ENCODE results near the gene IL20RB. TPM values are rescaled to one million over a fixed set of nuclear protein-coding genes. Genes with fewer than 3 reads are reported as not detected.

Gene IL20RB
- total and polyA plus RNA-seq, 2 donors (not counting 3 experiments of a cell fraction or from before 2014, with no cell fraction given): 0.79 to 1.6 TPM

DNA sequence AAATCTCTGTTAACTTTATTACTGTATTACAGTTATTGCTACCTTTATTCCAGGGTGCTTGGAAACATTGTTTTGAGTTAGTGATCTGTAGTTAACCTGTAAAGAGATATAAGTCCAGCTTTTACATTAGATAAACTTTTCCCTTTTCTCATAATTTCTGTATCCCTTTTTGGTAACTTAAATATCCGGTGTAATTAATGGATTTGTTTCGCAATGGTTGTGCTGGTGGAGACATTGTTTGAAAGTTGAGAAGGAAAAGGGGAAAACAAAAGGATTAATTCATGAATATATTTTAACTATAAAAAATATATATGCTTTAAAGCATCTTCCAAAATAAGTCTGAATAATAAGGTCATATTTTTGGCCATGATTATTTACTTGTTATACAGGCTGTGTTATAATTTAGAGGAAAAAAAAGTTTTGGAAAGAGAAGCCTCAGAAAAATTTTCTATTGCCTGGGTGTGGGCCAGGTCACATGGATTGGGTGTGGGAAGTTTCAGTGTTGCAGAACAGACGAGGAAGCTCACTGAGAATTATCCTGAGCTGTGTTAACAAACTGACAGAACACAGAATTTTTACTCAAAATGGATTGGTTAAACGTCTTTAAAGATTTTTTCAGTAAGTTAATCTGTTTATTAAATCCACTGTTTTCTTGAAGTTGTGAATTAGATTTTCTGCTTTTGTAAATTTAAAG, 27.7 kb upstream of the IL20RB start:
- H4K20me1 ChIP-seq (replicated peaks; ENCODE audit: control insufficient read depth, extremely low read depth, insufficient read depth, low read length): no peaks in the 10 kb centered on the region
- H3K36me3 ChIP-seq (ENCODE audit: control insufficient read depth in 2 of 2, extremely low read depth in 1 of 2, insufficient read depth in 2 of 2, low read length in 2 of 2): peaks cover 2% of the 10 kb centered on the region in 2 experiments
- intact Hi-C loops (cut with micrococcal nuclease): no loop called here
- dilution Hi-C loops (cut with MboI; ENCODE audit: extremely low pct_ligation_motif_present, low sequenced_read_pairs): no loop called here
- H3K4me3 ChIP-seq (replicated peaks in 1 of 3; ENCODE audit: insufficient read depth in 1 of 3, low read depth in 1 of 3, low read length in 3 of 3): no peak overlapping the region
- FAIRE-seq (no peak), DNase-seq (ENCODE audit: low read depth, low spot score) (no peak)
- no peak overlapping the region for H3K4me2 ChIP-seq (ENCODE audit: insufficient read depth, low read length)
- POLR2A ChIA-PET: no interaction called here
- CTCF ChIA-PET: no interaction called here
- H3K27me3 ChIP-seq (ENCODE audit: control insufficient read depth in 2 of 2, insufficient read depth in 2 of 2, low read length in 2 of 2): no peaks in the 10 kb centered on the region
- H2AFZ ChIP-seq (ENCODE audit: low read depth, low read length): no peak overlapping the region
- no peak overlapping the region for H3K9ac ChIP-seq (replicated peaks; ENCODE audit: extremely low read depth, insufficient read depth, low read length)
- peaks cover 2% of the 10 kb centered on the region for H3K4me1 ChIP-seq (ENCODE audit: control insufficient read depth, extremely low read depth, insufficient read depth, low read length)
- TF ChIP-seq MAX (IDR thresholded peaks at IDR 0.05; ENCODE audit: insufficient read depth, insufficient read length) (no peak), EZH2 (IDR thresholded peaks at IDR 0.05; ENCODE audit: borderline replicate concordance, low read depth, low read length, severe bottlenecking) (no peak), JUN (IDR thresholded peaks at IDR 0.05; ENCODE audit: borderline replicate concordance, insufficient read depth, insufficient read length, low read depth) (no peak)
- TF ChIP-seq, protein P1, sequence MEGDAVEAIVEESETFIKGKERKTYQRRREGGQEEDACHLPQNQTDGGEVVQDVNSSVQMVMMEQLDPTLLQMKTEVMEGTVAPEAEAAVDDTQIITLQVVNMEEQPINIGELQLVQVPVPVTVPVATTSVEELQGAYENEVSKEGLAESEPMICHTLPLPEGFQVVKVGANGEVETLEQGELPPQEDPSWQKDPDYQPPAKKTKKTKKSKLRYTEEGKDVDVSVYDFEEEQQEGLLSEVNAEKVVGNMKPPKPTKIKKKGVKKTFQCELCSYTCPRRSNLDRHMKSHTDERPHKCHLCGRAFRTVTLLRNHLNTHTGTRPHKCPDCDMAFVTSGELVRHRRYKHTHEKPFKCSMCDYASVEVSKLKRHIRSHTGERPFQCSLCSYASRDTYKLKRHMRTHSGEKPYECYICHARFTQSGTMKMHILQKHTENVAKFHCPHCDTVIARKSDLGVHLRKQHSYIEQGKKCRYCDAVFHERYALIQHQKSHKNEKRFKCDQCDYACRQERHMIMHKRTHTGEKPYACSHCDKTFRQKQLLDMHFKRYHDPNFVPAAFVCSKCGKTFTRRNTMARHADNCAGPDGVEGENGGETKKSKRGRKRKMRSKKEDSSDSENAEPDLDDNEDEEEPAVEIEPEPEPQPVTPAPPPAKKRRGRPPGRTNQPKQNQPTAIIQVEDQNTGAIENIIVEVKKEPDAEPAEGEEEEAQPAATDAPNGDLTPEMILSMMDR (IDR thresholded peaks at IDR 0.05; ENCODE audit: extremely low read depth in 1 of 2, insufficient read depth in 1 of 2, low read depth in 1 of 2, low read length in 2 of 2): no peak
- H3K9me3 ChIP-seq (replicated peaks; ENCODE audit: control insufficient read depth, insufficient read depth, low read length): no peaks in the 10 kb centered on the region
- no TSS peak for BruUV-seq (replicated peaks)
- H3K9me1 ChIP-seq (replicated peaks; ENCODE audit: control insufficient read depth, extremely low read depth, insufficient read depth, low read length): no peaks in the 10 kb centered on the region
- H3K79me2 ChIP-seq (ENCODE audit: control insufficient read depth, insufficient read depth, low read length): peaks cover 38% of the 10 kb centered on the region
- H3K27ac ChIP-seq (ENCODE audit: insufficient read depth, low read depth, low read length): no peak overlapping the region

DNA sequence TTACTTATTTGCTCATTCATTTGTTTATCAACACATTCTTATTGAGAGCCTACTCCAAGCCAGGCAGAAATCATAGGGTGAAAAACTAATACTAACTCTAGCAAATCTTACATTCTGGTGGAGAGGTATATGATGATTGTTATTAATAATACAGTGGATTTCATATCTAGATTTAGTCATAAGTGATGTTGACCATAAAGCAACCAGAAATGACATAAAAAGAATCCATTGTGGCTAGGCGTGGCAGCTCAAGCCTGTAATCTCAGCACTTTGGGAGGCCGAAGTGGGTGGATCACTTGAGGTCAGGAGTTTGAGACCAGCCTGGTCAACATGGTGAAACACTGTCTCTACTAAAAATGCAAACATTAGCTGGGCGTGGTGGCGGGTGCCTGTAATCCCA, 26.2 kb upstream of the IL20RB start:
- Histone ChIP-seq H3K9me1 (replicated peaks; ENCODE audit: control insufficient read depth, extremely low read depth, insufficient read depth, low read length) (no peaks in the 10 kb centered on the region), H3K4me2 (ENCODE audit: insufficient read depth, low read length) (no peak overlapping the region), H3K27ac (ENCODE audit: insufficient read depth, low read depth, low read length) (no peak overlapping the region), H3K36me3 (ENCODE audit: control insufficient read depth in 2 of 2, extremely low read depth in 1 of 2, insufficient read depth in 2 of 2, low read length in 2 of 2) (peaks cover 2% of the 10 kb centered on the region in 2 experiments), H4K20me1 (replicated peaks; ENCODE audit: control insufficient read depth, extremely low read depth, insufficient read depth, low read length) (no peaks in the 10 kb centered on the region), H3K9ac (replicated peaks; ENCODE audit: extremely low read depth, insufficient read depth, low read length) (no peak overlapping the region), H3K4me1 (ENCODE audit: control insufficient read depth, extremely low read depth, insufficient read depth, low read length) (peaks cover 2% of the 10 kb centered on the region), H3K4me3 (replicated peaks in 1 of 3; ENCODE audit: insufficient read depth in 1 of 3, low read depth in 1 of 3, low read length in 3 of 3) (no peak overlapping the region), H2AFZ (ENCODE audit: low read depth, low read length) (no peak overlapping the region), H3K79me2 (ENCODE audit: control insufficient read depth, insufficient read depth, low read length) (peaks cover 40% of the 10 kb centered on the region), H3K27me3 (ENCODE audit: control insufficient read depth in 2 of 2, insufficient read depth in 2 of 2, low read length in 2 of 2) (no peaks in the 10 kb centered on the region), H3K9me3 (replicated peaks; ENCODE audit: control insufficient read depth, insufficient read depth, low read length) (no peaks in the 10 kb centered on the region)
- POLR2A ChIA-PET: no interaction called here
- intact Hi-C loops (cut with micrococcal nuclease): no loop called here
- no peak for DNase-seq (ENCODE audit: low read depth, low spot score)
- TF ChIP-seq FOS (IDR thresholded peaks at IDR 0.05; ENCODE audit: borderline replicate concordance, insufficient read depth, low read length) (no peak), POLR2A (IDR thresholded peaks at IDR 0.05; ENCODE audit: low read depth, low read length) (no peak), GATA2 (IDR thresholded peaks at IDR 0.05; ENCODE audit: insufficient read depth, insufficient read length, low read depth, low read length) (no peak), EZH2 (IDR thresholded peaks at IDR 0.05; ENCODE audit: borderline replicate concordance, low read depth, low read length, severe bottlenecking) (no peak), MYC (IDR thresholded peaks at IDR 0.05; ENCODE audit: low read depth, low read length) (no peak), JUN (IDR thresholded peaks at IDR 0.05; ENCODE audit: borderline replicate concordance, insufficient read depth, insufficient read length, low read depth) (no peak), POLR2AphosphoS5 (IDR thresholded peaks at IDR 0.05; ENCODE audit: insufficient read depth, low read depth, low read length) (no peak), MAX (IDR thresholded peaks at IDR 0.05; ENCODE audit: insufficient read depth, insufficient read length) (no peak)
- TF ChIP-seq, protein P1 (IDR thresholded peaks at IDR 0.05; ENCODE audit: extremely low read depth in 1 of 2, insufficient read depth in 1 of 2, low read depth in 1 of 2, low read length in 2 of 2): no peak
- no peak for FAIRE-seq
- BruUV-seq (replicated peaks): no TSS peak
- dilution Hi-C loops (cut with MboI; ENCODE audit: extremely low pct_ligation_motif_present, low sequenced_read_pairs): no loop called here
- CTCF ChIA-PET: interaction anchor here (1.0 kb wide), 1 partner anchor 83 kb away, joined by 3 read pairs; no protein-coding TSS in a partner anchor

Data from endothelial cell of umbilical vein (primary cell).